ENCODE measurements around the gene TRIM50.
"Not testable (repeated sequence)": the region's sequence is repeated elsewhere in the genome, so short reads cannot be mapped to it uniquely, and the experiment has no call there.

Gene TRIM50

DNA sequence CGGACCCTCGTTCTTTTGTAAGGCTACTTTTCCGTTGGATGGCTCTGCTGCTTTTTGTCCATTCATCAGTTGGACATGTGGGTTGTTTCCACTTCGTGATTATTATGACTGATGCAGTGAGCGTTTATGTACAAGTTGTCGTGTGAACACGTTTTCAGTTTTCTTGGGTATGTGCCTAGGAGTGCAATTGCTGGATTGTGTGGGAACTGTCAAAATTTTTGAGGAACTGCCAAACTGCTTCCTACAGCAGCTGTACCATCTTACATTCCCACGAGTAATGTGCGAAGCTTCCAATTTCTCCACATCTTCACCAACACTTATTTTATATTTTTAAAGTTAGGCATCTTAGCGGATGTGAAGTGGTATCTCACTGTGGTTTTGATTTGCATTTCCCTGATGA, 10.4 kb upstream of the TRIM50 start:
- DNase-seq (ENCODE audit: low read depth) = no peak
- TF ChIP-seq, protein P1, sequence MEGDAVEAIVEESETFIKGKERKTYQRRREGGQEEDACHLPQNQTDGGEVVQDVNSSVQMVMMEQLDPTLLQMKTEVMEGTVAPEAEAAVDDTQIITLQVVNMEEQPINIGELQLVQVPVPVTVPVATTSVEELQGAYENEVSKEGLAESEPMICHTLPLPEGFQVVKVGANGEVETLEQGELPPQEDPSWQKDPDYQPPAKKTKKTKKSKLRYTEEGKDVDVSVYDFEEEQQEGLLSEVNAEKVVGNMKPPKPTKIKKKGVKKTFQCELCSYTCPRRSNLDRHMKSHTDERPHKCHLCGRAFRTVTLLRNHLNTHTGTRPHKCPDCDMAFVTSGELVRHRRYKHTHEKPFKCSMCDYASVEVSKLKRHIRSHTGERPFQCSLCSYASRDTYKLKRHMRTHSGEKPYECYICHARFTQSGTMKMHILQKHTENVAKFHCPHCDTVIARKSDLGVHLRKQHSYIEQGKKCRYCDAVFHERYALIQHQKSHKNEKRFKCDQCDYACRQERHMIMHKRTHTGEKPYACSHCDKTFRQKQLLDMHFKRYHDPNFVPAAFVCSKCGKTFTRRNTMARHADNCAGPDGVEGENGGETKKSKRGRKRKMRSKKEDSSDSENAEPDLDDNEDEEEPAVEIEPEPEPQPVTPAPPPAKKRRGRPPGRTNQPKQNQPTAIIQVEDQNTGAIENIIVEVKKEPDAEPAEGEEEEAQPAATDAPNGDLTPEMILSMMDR (IDR thresholded peaks at IDR 0.05; ENCODE audit: insufficient read depth, low read depth, low read length, missing control alignments) = no peak

DNA sequence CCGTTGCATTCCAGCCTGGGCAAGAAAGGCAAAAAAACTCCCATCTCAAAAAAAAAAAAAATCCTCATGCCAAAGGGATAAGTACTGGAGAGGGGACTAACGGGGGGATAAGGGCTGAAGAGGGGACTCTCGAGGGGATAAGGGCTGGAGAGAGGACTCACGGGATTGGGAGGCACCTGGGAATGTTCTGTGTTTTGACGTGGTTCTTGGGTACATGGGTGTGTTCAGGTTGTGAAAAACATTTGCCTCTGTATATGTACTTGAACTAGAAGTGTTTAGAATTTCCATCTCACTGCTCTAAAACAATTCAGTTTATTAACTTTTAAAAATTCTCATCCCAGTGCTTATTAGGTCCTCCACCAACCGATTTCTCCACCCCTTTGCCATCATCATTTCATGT, 4.6 kb upstream of the TRIM50 start:
- DNase-seq (ENCODE audit: low read depth) = no peak
- H3K4me3 ChIP-seq (ENCODE audit: low read length) = no peak overlapping the region
- TF ChIP-seq, protein P1 (IDR thresholded peaks at IDR 0.05; ENCODE audit: insufficient read depth, low read depth, low read length, missing control alignments) = no peak

More for the DNA sequence above, 10.4 kb upstream of the TRIM50 start:
- no peak overlapping the region for H3K4me3 ChIP-seq (ENCODE audit: low read length)

DNA sequence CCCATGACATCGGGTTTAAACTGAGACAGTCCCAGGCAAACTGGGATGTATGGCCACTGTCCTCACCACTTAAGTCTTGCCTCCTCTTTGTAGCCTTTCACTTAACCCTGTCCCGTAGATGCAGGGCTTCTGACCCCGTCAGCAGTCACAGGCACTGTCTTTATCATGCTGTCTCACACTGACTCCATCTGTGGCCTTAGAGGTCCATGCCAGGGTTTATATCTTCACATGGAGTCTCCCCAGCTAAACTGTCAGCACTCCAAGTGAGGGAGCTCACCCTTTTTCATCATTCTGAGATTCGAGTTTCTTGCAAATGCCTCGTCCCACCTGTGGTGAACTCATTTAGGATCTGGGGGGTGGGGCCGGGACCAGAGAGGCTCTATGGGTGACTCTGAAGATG, 2.9 kb upstream of the TRIM50 start:
- TF ChIP-seq, protein P1 (IDR thresholded peaks at IDR 0.05; ENCODE audit: insufficient read depth, low read depth, low read length, missing control alignments) = no peak

DNA sequence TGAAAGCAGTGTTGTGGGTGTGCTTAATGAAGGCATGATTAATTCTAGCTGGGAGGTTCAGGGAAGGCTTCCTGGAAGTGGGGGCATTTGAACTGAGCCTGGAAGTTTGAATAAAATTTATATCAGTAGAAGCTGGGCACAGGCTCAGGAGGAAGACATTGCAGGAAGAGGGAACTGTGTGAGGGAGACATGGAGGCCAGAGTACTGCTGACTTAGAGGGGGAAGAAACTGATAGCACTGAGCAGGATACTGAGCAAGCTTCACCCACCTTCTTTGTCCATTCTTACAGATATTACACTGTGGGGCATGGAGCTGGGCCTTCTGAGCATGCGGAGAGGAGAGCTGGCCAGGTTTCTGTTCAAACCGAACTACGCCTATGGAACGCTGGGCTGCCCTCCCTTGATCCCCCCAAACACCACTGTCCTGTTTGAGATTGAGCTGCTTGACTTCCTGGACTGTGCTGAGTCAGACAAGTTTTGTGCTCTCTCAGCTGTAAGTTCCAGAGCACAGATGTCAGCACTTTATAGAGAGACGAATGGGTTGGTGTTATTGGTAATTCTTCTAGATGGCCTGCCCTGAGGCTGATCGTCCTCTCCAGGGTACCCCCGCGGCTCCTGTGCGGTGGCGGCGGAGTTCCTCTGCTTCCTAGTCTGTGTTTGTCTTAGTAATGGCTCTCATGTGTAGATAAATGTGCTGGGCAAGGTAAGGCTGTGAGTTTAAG, 2.1 kb upstream of the TRIM50 start:
- TF ChIP-seq, protein P1 (IDR thresholded peaks at IDR 0.05; ENCODE audit: insufficient read depth, low read depth, low read length, missing control alignments) = no peak
- peak; percentile 28 for DNase-seq (ENCODE audit: low read depth)

More for the DNA sequence above, 2.9 kb upstream of the TRIM50 start:
- no peak overlapping the region for H3K4me3 ChIP-seq (ENCODE audit: low read length)
- DNase-seq (ENCODE audit: low read depth) = no peak

DNA sequence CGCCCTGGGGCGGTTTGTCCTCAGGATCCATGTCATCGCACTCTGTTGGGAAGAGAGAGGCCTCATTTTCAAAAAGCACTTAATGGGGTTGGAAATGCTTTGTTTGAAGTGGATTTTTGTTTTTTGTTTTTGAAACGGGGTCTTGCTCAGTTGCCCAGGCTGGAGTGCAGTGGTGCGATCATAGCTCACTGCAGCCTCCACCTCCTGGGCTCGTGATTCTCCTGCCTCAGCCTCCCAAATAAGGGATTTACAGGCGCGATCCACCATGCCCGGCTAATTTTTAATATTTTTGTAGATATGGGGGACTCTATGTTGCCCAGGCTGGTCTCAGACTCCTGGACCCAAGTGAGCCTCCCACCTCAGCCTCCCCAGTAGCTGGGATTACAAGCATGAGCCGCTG, 814 bp upstream of the TRIM50 start:
- TF ChIP-seq, protein P1 (IDR thresholded peaks at IDR 0.05; ENCODE audit: insufficient read depth, low read depth, low read length, missing control alignments) = no peak
- no peak overlapping the region for H3K4me3 ChIP-seq (ENCODE audit: low read length)
- DNase-seq (ENCODE audit: low read depth) = no peak

More for the DNA sequence above, 2.1 kb upstream of the TRIM50 start:
- no peak overlapping the region for H3K4me3 ChIP-seq (ENCODE audit: low read length)

DNA sequence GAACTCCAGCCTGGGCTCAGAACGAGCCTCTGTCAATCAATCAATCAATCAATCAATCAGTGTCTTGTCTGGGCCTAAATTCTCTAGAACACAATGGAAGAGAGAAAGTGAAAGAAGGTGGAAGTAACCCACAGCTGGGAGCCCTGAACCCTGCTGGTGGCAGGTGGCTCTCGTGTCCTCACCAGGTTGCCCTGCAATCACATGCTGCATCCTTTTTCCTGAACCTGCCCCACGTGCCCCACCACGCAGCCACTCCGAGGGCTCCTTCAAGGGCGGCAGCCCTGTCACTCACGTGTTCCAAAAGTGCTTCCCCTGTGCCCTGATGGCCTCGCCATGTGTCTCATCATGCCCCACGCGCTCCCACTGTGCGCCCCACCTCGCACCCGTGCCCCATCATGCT, 433 bp downstream of the TRIM50 start:
- not testable (repeated sequence) for H3K4me3 ChIP-seq (ENCODE audit: low read length); DNase-seq (ENCODE audit: low read depth)

DNA sequence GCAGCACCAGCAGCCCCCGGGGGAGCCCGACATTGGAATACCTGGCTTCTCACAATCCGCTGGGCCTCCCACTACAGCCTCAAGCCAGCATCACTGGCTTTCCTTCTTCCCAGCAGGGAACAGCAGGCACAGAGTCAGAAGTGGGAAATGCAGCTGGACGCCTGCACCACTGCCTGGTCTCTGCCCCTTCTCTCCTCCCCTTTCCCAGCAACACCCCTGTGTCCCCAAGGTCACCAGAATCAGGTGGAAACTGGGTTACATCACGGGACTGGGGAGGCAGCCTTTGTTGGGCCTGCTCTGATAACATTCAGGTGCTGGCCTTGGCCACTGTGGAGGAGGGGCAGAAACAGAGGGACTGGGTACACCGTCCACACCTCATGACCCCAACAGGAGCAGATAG, 2.5 kb downstream of the TRIM50 start:
- not testable (repeated sequence) for DNase-seq (ENCODE audit: low read depth); H3K4me3 ChIP-seq (ENCODE audit: low read length)

DNA sequence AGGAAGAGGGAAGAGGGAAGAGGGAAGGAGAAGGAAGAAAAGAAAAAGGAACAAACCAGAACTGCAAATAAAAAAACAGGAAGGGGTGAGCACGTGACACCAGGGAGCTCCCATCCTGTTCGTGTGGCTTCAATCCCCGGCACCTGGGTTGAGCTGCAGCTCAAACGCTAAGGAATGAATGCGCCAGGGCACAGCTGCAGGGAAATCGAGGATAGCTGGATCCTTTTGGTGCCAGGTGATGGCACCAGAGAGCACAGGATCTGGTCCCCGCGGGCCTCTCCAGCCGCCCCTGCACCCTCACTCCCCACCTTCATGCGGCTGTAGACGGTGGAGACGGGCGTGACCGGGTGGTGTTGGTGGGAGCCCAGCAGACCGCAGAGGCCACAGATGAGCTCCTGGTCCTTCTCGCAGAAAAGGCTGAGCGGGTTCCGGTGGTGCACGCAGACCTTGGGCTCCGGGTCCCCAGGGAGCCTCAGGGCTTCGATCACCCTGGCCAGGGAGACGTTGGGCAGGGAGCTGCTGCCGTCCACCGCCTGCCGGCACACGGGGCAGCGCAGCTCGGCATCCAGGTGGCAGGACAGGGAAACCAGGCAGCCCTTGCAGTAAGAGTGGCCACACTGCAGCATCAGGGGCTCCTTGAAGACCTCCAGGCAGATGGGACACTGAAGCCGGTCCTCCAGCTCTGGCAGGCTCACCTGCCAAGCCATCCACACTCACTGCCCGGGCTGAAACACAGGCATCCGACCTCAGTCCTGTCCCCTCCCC, 3.6 kb downstream of the TRIM50 start:
- H3K4me3 ChIP-seq (ENCODE audit: low read length) = not testable (repeated sequence)
- TF ChIP-seq, protein P1 (IDR thresholded peaks at IDR 0.05; ENCODE audit: insufficient read depth, low read depth, low read length, missing control alignments) = peak; percentile 59
- peak; percentile 61 for DNase-seq (ENCODE audit: low read depth)

DNA sequence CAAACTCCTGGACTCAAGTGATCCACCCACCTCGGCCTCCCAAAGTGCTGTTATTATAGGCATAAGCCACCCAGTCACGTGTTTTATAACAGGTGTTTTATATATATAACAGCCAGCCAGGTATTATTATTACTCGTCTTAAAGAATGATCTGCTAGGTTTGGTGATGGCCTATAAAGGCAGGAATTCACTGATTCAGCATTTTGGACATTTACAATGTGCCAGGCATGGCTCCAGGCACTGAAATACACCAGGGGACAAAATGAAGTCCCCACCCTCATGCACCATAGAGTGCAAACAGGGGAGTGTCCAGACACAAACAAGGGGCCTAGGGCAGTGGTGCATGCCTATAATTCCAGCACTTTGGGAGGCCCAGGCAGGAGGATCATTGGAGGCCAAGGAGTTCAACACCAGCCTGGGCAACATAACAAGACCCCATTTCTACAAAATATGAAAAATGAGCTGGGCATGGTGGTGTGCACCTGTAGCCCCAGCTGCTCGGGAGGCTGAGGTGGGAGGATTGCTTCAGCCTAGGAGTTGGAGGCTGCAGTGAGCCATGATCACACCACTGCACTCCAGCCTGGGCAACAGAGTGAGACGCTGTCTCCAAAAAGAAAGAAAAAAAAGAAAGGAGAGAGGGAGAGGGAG, 4.3 kb downstream of the TRIM50 start:
- not testable (repeated sequence) for H3K4me3 ChIP-seq (ENCODE audit: low read length)

DNA sequence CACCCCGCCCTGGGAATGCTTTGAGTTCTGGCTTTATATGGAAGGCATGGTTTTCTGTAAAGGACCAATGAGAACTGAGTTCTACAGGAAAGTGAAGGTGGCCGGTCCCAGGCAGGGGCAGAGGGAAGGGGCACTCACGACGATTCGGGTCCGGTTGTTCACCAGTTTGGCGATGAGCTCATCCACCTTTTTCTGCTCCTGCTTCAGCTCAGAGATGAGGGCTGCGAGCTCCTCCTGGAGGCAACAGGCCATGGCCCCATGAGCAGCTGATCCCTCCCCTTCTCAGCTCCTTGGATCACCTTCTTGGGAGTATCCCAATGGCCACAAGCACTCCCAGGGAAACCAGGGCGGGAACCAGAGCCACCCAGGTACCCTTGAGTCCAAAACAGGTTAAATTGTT, 7.9 kb downstream of the TRIM50 start:
- not testable (repeated sequence) for DNase-seq (ENCODE audit: low read depth); H3K4me3 ChIP-seq (ENCODE audit: low read length)

More for the DNA sequence above, 4.3 kb downstream of the TRIM50 start:
- DNase-seq (ENCODE audit: low read depth) = not testable (repeated sequence)

DNA sequence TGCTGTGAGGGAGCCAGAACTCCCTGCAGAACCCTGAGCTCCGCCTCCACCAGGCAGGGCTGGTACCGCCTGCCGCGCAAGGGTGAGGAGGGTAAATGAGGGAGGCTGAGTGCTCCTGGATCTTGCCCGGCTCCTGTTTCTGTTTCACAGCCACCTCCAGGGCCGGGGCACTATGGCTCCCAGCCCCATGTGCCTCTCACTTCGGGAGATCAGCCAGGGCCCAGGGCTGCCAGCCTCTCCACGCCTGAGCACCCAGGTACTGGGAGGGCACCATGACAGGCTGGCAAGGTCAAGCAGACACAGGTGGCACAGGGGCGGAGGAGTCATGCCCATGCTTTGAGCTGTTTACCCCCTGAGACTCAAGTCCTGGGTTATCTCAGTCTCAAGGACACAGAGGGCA, 8.3 kb downstream of the TRIM50 start:
- not testable (repeated sequence) for H3K4me3 ChIP-seq (ENCODE audit: low read length); DNase-seq (ENCODE audit: low read depth)

All from epithelial cell of esophagus (primary cell).